ENCODE data around the gene FNBP1. TPM values are rescaled to one million over a fixed set of nuclear protein-coding genes. Genes with fewer than 3 reads are reported as not detected.
"Not testable (repeated sequence)": the region's sequence is repeated elsewhere in the genome, so short reads cannot be mapped to it uniquely, and the experiment has no call there.

The FNBP1 gene
- total RNA-seq, 1 donor from 2014 or later: 63.5 TPM

DNA sequence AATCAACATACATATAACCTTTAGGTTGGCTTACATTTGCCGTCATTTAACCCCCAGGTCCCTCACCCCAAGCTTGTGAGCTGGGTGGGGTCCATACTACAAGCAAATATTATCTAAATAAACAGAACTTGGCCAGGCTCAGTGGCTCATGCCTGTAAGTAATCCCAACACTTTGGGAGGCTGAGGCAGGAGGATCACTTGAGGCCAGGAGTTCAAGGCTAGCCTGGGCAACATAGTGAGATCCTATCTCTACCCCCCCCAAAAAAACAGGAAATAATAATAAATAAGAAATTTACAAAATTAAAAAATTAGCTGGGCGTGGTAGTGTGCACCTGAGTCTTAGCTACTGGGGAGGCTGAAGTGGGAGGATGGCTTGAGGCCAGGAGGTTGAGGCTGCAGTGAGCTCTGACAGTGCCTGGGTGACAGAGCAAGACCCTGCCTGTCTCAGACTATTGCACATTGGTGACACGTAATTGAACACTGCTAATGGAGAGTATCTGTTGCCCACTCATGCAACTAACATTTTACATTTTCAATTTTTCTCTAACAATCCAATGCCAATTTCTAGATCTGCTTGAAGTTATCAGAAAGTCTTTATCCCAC lies 18.9 kb downstream of the FNBP1 start:
- Histone ChIP-seq H3K79me2 (ENCODE audit: insufficient read depth, low read length) (peaks cover 8% of the 10 kb centered on the region), H3K4me1 (ENCODE audit: insufficient read depth, low read length) (peaks cover 4% of the 10 kb centered on the region), H4K20me1 (ENCODE audit: insufficient read depth, low read length) (peaks cover 53% of the 10 kb centered on the region), H3K27me3 (ENCODE audit: insufficient read depth, low read length) (no peaks in the 10 kb centered on the region), H3K36me3 (ENCODE audit: insufficient read depth, low read length) (no peaks in the 10 kb centered on the region), H3K9ac (ENCODE audit: low read length) (no peak overlapping the region), H3K9me3 (ENCODE audit: insufficient read depth, low read depth, low read length) (no peaks in the 10 kb centered on the region), H2AFZ (ENCODE audit: low read depth, low read length) (no peak overlapping the region), H3K27ac (ENCODE audit: low read depth, low read length) (no peak overlapping the region), H3K4me3 (ENCODE audit: insufficient read depth, low read depth, low read length) (no peak overlapping the region), H3K4me2 (ENCODE audit: low read length) (peak overlapping the region; percentile 37)
- Mint-ChIP-seq H3K9me3 (ENCODE audit: unreplicated experiment) (no peaks in the 10 kb centered on the region), H3K4me3 (ENCODE audit: unreplicated experiment) (no peak overlapping the region), H3K4me1 (ENCODE audit: low read depth, unreplicated experiment) (peaks cover 16% of the 10 kb centered on the region), H3K36me3 (ENCODE audit: low read depth, unreplicated experiment) (peaks cover 7% of the 10 kb centered on the region), H3K27me3 (ENCODE audit: low read depth, unreplicated experiment) (no peaks in the 10 kb centered on the region), H3K27ac (ENCODE audit: unreplicated experiment) (peak overlapping the region; percentile 13)
- FAIRE-seq (no peak), DNase-seq (ENCODE audit: low read depth) (no peak)
- no peak for TF ChIP-seq EZH2 (IDR thresholded peaks at IDR 0.05; ENCODE audit: insufficient read depth, low read length)

- Histone ChIP-seq H3K79me2 (ENCODE audit: insufficient read depth, low read length) (peaks cover 8% of the 10 kb centered on the region), H3K27me3 (ENCODE audit: insufficient read depth, low read length) (no peaks in the 10 kb centered on the region), H3K9me3 (ENCODE audit: insufficient read depth, low read depth, low read length) (no peaks in the 10 kb centered on the region), H3K9ac (ENCODE audit: low read length) (no peak overlapping the region), H3K27ac (ENCODE audit: low read depth, low read length) (no peak overlapping the region), H3K4me3 (ENCODE audit: insufficient read depth, low read depth, low read length) (no peak overlapping the region), H2AFZ (ENCODE audit: low read depth, low read length) (no peak overlapping the region), H3K4me1 (ENCODE audit: insufficient read depth, low read length) (peaks cover 4% of the 10 kb centered on the region), H3K36me3 (ENCODE audit: insufficient read depth, low read length) (no peaks in the 10 kb centered on the region), H4K20me1 (ENCODE audit: insufficient read depth, low read length) (peaks cover 46% of the 10 kb centered on the region), H3K4me2 (ENCODE audit: low read length) (no peak overlapping the region)
- peaks cover 12% of the 10 kb centered on the region for H3K4me1 Mint-ChIP-seq (ENCODE audit: low read depth, unreplicated experiment)
- H3K36me3 Mint-ChIP-seq (ENCODE audit: low read depth, unreplicated experiment): peaks cover 3% of the 10 kb centered on the region
- peak overlapping the region; percentile 70 for H3K27ac Mint-ChIP-seq (ENCODE audit: unreplicated experiment)
- H3K9me3 Mint-ChIP-seq (ENCODE audit: unreplicated experiment): no peaks in the 10 kb centered on the region
- DNase-seq (ENCODE audit: low read depth): no peak
- FAIRE-seq: no peak
- TF ChIP-seq CTCF (IDR thresholded peaks at IDR 0.05; ENCODE audit: insufficient read depth, low read depth, low read length) (no peak), EZH2 (IDR thresholded peaks at IDR 0.05; ENCODE audit: insufficient read depth, low read length) (no peak)
- no peak overlapping the region for H3K4me3 Mint-ChIP-seq (ENCODE audit: unreplicated experiment)
- H3K27me3 Mint-ChIP-seq (ENCODE audit: low read depth, unreplicated experiment): no peaks in the 10 kb centered on the region
These were observed 19.7 kb downstream of the FNBP1 start for GRCh38 chr9:130023144-130023787.

DNA sequence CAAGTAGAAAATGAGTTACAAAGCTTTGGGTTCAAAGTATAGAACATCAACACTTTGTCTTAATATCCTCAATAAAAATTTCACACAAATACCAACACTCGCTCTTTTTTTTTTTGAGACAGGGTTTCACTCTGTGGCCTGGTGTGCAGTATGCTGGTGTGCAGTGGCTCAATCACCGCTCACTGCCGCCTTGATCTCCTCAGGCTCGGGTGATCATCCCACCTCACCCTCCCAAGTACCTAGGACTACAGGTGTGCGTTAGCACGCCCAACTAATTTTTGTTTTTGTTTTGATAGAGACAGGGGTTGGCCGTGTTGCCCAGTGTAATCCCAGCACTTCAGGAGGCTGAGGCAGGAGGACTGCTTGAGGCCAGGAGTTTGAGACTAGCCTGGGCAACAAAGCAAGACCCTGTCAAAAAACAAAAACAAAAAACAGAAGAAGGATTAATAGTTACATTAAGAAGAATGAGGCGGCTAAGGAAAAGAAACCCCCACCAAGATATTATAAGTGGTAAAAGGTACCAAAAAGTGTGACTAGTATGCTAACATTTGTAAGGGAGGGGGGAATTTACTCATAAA lies 20.3 kb downstream of the FNBP1 start:
- peaks cover 8% of the 10 kb centered on the region for H3K79me2 ChIP-seq (ENCODE audit: insufficient read depth, low read length)
- no peaks in the 10 kb centered on the region for H3K27me3 ChIP-seq (ENCODE audit: insufficient read depth, low read length)
- no peak overlapping the region for H3K4me3 Mint-ChIP-seq (ENCODE audit: unreplicated experiment)
- H3K4me2 ChIP-seq (ENCODE audit: low read length): no peak overlapping the region
- TF ChIP-seq CTCF (IDR thresholded peaks at IDR 0.05; ENCODE audit: insufficient read depth, low read depth, low read length) (no peak), EZH2 (IDR thresholded peaks at IDR 0.05; ENCODE audit: insufficient read depth, low read length) (no peak)
- H3K36me3 ChIP-seq (ENCODE audit: insufficient read depth, low read length): no peaks in the 10 kb centered on the region
- peaks cover 41% of the 10 kb centered on the region for H4K20me1 ChIP-seq (ENCODE audit: insufficient read depth, low read length)
- no peak overlapping the region for H3K9ac ChIP-seq (ENCODE audit: low read length)
- no peak for FAIRE-seq
- no peaks in the 10 kb centered on the region for H3K9me3 ChIP-seq (ENCODE audit: insufficient read depth, low read depth, low read length)
- H3K9me3 Mint-ChIP-seq (ENCODE audit: unreplicated experiment): no peaks in the 10 kb centered on the region
- no peak overlapping the region for H3K27ac Mint-ChIP-seq (ENCODE audit: unreplicated experiment)
- H3K4me1 Mint-ChIP-seq (ENCODE audit: low read depth, unreplicated experiment): peaks cover 15% of the 10 kb centered on the region
- no peaks in the 10 kb centered on the region for H3K36me3 Mint-ChIP-seq (ENCODE audit: low read depth, unreplicated experiment)
- no peak overlapping the region for H3K27ac ChIP-seq (ENCODE audit: low read depth, low read length)
- peaks cover 4% of the 10 kb centered on the region for H3K4me1 ChIP-seq (ENCODE audit: insufficient read depth, low read length)
- no peak overlapping the region for H2AFZ ChIP-seq (ENCODE audit: low read depth, low read length)
- no peaks in the 10 kb centered on the region for H3K27me3 Mint-ChIP-seq (ENCODE audit: low read depth, unreplicated experiment)
- DNase-seq (ENCODE audit: low read depth): no peak
- H3K4me3 ChIP-seq (ENCODE audit: insufficient read depth, low read depth, low read length): no peak overlapping the region

DNA sequence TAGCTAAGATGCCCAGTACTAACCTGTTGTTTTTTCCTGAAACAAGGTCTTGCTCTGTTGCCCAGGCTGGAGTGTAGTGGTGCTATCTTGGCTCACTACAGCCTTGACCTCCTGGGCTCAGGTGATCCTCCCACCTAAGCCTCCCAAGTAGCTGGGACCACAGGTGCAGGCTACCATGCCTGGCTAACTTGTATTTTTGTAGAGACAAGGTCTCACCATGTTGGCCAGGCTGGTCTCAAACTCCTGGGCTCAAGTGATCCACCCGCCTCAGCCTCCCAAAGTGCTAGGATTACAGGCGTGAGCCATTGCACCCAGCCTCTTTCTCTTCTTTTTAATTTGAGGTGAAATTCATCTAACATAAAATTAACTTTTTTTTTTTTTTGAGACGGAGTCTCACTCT lies 21.1 kb downstream of the FNBP1 start:
- H3K36me3 ChIP-seq (ENCODE audit: insufficient read depth, low read length); H3K27me3 Mint-ChIP-seq (ENCODE audit: low read depth, unreplicated experiment); H3K4me2 ChIP-seq (ENCODE audit: low read length); H2AFZ ChIP-seq (ENCODE audit: low read depth, low read length); H3K27ac ChIP-seq (ENCODE audit: low read depth, low read length); H3K9me3 Mint-ChIP-seq (ENCODE audit: unreplicated experiment); DNase-seq (ENCODE audit: low read depth); H3K27me3 ChIP-seq (ENCODE audit: insufficient read depth, low read length); FAIRE-seq; H3K9me3 ChIP-seq (ENCODE audit: insufficient read depth, low read depth, low read length); H3K27ac Mint-ChIP-seq (ENCODE audit: unreplicated experiment); H3K36me3 Mint-ChIP-seq (ENCODE audit: low read depth, unreplicated experiment); H3K9ac ChIP-seq (ENCODE audit: low read length); H3K4me1 ChIP-seq (ENCODE audit: insufficient read depth, low read length); H3K4me3 ChIP-seq (ENCODE audit: insufficient read depth, low read depth, low read length); H3K4me3 Mint-ChIP-seq (ENCODE audit: unreplicated experiment); H3K79me2 ChIP-seq (ENCODE audit: insufficient read depth, low read length): not testable (repeated sequence)
- peaks cover 37% of the 10 kb centered on the region for H4K20me1 ChIP-seq (ENCODE audit: insufficient read depth, low read length)
- peaks cover 21% of the 10 kb centered on the region for H3K4me1 Mint-ChIP-seq (ENCODE audit: low read depth, unreplicated experiment)
